SU-DHL-6 (cell line): ENCODE data around the gene ARHGAP21.
A peak's percentile ranks its signal among the peaks of the same experiment; 100 is the strongest.
"Not testable (repeated sequence)": the region's sequence is repeated elsewhere in the genome, so short reads cannot be mapped to it uniquely, and the experiment has no call there.

Experiments used
- H2AFZ ChIP-seq: fragments of 200-600 bp; sonication (generic); 2 replicates; pipeline ENCODE4 v1.6.1; 2014; ENCODE audit warnings: low read depth, mild to moderate bottlenecking, moderate library complexity, mixed read lengths, antibody characterized with exemption, low read length; ENCODE audit not compliant: severe bottlenecking
- H3F3A ChIP-seq: fragments of 200-600 bp; shearing (Covaris generic); 2 replicates; pipeline ENCODE4 v1.6.0; 2016; ENCODE audit warnings: antibody characterized with exemption, mild to moderate bottlenecking; ENCODE audit not compliant: insufficient read depth
- H3K27ac ChIP-seq: fragments of 200-600 bp; sonication (generic); 2 replicates; pipeline ENCODE4 v1.5.1; 2016; ENCODE audit warnings: low read depth, mild to moderate bottlenecking, low read length, moderate library complexity, mixed read lengths
- H3K27me3 ChIP-seq: fragments of 200-600 bp; sonication (generic), shearing (Covaris generic); 2 replicates; pipeline ENCODE4 v1.6.0; 2014; ENCODE audit warnings: mild to moderate bottlenecking, low read length
- H3K36me3 ChIP-seq: fragments of 200-600 bp; sonication (generic); 2 replicates; pipeline ENCODE4 v1.6.1; 2014; ENCODE audit warnings: mild to moderate bottlenecking, low read length, mixed read lengths
- H3K4me2 ChIP-seq: fragments of 300-600, 200-600 bp; shearing (Covaris generic), sonication (generic); 2 replicates; pipeline ENCODE4 v1.6.0; 2014; ENCODE audit warnings: low read length, low read depth, mild to moderate bottlenecking; ENCODE audit not compliant: poor library complexity, severe bottlenecking
- H3K4me3 ChIP-seq: fragments of 200-600 bp; sonication (generic); 2 replicates; pipeline ENCODE4 v1.5.1; 2014; ENCODE audit warnings: antibody characterized with exemption, low read length, mild to moderate bottlenecking, mixed read lengths; ENCODE audit not compliant: insufficient read depth, poor library complexity, severe bottlenecking
- H3K79me2 ChIP-seq: fragments of 200-600 bp; sonication (generic); 2 replicates; pipeline ENCODE4 v1.6.1; 2014; ENCODE audit warnings: mild to moderate bottlenecking, low read length, moderate library complexity; ENCODE audit not compliant: insufficient read depth
- H3K9ac ChIP-seq: fragments of 200-600 bp; sonication (generic); 2 replicates; pipeline ENCODE4 v1.7.0; 2014; ENCODE audit warnings: mild to moderate bottlenecking, low read length
- H3K9me2 ChIP-seq: fragments of 200-600 bp; sonication (generic); replicated peaks from 2 replicates; pipeline ENCODE4 v1.6.1; 2014; ENCODE audit warnings: low read length; ENCODE audit not compliant: insufficient read depth
- H3K9me3 ChIP-seq: fragments of 200-600 bp; sonication (generic); 2 replicates; pipeline ENCODE4 v1.6.1; 2014; ENCODE audit warnings: low read length, mixed read lengths; ENCODE audit not compliant: insufficient read depth
- H4K20me1 ChIP-seq: fragments of 200-600 bp; sonication (generic); 2 replicates; pipeline ENCODE4 v1.6.1; 2014; ENCODE audit warnings: low read depth, mild to moderate bottlenecking, antibody characterized with exemption, low read length, moderate library complexity, mixed read lengths
- EZH2phosphoT487 ChIP-seq: fragments of 200-600 bp; sonication (generic), shearing (Covaris generic); conservative IDR thresholded peaks from 2 replicates; pipeline ENCODE4 v1.6.1; 2018; ENCODE audit warnings: mild to moderate bottlenecking, antibody characterized with exemption, low read length, moderate library complexity, mixed read lengths
- TF ChIP-seq, protein P1 (sequence below): fragments of 200-600 bp; sonication (generic); IDR thresholded peaks from one replicate; pipeline ENCODE4 v1.5.1; 2017; ENCODE audit warnings: antibody characterized with exemption, mild to moderate bottlenecking, low read length, moderate library complexity; ENCODE audit not compliant: insufficient read depth, poor library complexity, severe bottlenecking

The ARHGAP21 gene

DNA sequence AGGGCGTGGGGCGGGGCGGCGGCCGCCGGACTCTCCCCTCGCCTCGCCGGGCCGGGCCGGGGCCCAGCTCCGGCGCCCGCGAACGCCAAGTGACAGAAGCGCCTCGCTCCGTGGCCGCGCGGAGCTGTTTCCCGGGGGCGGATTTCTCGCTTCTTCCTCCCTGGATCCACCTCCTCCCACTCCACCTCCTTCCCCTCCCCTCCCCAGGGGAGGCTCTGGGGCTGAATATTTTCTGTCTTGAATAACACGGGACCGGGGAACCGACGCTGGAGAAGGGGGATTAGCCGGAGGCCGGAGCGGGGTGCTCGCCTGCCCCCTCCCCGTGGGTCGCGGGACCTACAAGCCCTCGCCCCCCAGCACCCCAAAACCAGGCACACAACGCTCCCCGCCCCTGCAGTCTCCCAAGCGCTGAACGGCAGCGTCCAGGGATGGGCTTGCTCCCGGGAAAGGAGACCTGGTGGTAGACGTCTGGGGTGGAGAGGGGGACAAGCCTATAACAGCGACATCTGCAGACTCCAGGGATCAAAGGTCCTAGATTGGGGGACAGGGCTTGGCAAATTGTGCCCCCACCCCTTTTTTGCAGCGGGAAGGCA, at the start of gene ARHGAP21:
ARHGAP21 (minus strand) TSS at position 100 of the 593 bp plus-strand sequence. CDS start 1,988 bp downstream, outside the sequence.
- H3F3A ChIP-seq, result no peaks in the 10 kb centered on the region
- H3K79me2 ChIP-seq, result no peaks in the 10 kb centered on the region
- H3K9me3 ChIP-seq, result no peaks in the 10 kb centered on the region
- H3K27ac ChIP-seq, result no peak within 1 kb of the TSS
- peak within 1 kb of the TSS; percentile 28; the same call in 1 of the 2 replicates for H3K9ac ChIP-seq
- H3K4me2 ChIP-seq, result peak within 1 kb of the TSS; percentile 66
- no peaks in the 10 kb centered on the region for H3K27me3 ChIP-seq
- H3K36me3 ChIP-seq, result no peaks in the 10 kb centered on the region
- TF ChIP-seq, protein P1, sequence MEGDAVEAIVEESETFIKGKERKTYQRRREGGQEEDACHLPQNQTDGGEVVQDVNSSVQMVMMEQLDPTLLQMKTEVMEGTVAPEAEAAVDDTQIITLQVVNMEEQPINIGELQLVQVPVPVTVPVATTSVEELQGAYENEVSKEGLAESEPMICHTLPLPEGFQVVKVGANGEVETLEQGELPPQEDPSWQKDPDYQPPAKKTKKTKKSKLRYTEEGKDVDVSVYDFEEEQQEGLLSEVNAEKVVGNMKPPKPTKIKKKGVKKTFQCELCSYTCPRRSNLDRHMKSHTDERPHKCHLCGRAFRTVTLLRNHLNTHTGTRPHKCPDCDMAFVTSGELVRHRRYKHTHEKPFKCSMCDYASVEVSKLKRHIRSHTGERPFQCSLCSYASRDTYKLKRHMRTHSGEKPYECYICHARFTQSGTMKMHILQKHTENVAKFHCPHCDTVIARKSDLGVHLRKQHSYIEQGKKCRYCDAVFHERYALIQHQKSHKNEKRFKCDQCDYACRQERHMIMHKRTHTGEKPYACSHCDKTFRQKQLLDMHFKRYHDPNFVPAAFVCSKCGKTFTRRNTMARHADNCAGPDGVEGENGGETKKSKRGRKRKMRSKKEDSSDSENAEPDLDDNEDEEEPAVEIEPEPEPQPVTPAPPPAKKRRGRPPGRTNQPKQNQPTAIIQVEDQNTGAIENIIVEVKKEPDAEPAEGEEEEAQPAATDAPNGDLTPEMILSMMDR, result no peak
- TF ChIP-seq EZH2phosphoT487, result no peak
- peak within 1 kb of the TSS; percentile 79 for H2AFZ ChIP-seq
- no peaks in the 10 kb centered on the region for H3K9me2 ChIP-seq
- no peaks in the 10 kb centered on the region for H4K20me1 ChIP-seq
- peak within 1 kb of the TSS; percentile 29 for H3K4me3 ChIP-seq

- Histone ChIP-seq H3F3A (no peaks in the 10 kb centered on the region), H3K27ac (no peak overlapping the region), H2AFZ (no peak overlapping the region), H4K20me1 (no peaks in the 10 kb centered on the region), H3K36me3 (no peaks in the 10 kb centered on the region), H3K27me3 (no peaks in the 10 kb centered on the region), H3K4me2 (no peak overlapping the region), H3K9ac (no peak overlapping the region), H3K4me3 (no peak overlapping the region), H3K79me2 (no peaks in the 10 kb centered on the region), H3K9me3 (no peaks in the 10 kb centered on the region), H3K9me2 (no peaks in the 10 kb centered on the region)
- TF ChIP-seq, protein P1, result no peak
- TF ChIP-seq EZH2phosphoT487, result no peak
These were observed 48.4 kb upstream of the ARHGAP21 start for GRCh38 chr10:24771943-24772694.

DNA sequence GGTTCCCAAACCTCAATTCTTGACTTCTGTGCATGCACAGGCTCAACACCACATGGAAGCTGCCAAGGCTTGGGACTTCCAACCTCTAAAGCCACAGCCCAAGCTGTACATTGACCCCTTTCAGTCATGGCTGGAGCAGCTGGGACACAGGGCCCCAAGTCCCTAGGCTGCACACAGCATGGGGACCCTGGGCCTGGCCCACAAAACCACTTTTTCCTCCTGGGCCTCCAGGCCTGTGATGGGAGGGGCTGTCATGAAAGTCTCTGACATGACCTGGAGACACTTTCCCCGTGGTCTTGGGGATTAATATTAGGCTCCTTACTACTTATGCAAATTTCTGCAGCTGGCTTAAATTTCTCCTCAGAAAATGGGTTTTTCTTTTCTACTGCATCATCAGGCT, 41.3 kb upstream of the ARHGAP21 start:
- not testable (repeated sequence) for H3K27me3 ChIP-seq, H3K36me3 ChIP-seq, H3F3A ChIP-seq, H2AFZ ChIP-seq, H3K9ac ChIP-seq, H4K20me1 ChIP-seq, H3K27ac ChIP-seq, H3K4me3 ChIP-seq, H3K9me3 ChIP-seq, H3K9me2 ChIP-seq, H3K4me2 ChIP-seq, H3K79me2 ChIP-seq
